SK-N-MC (cell line): ENCODE results near the gene CLK1.
"Not testable (repeated sequence)": the region's sequence is repeated elsewhere in the genome, so short reads cannot be mapped to it uniquely, and the experiment has no call there.

Source experiments
- DNase-seq: peaks from one replicate; pipeline ENCODE4 v3.0.0-alpha.2; 2011; ENCODE audit warnings: low read depth, low spot score
- H3K27ac ChIP-seq: fragments of 200-600 bp; sonication (generic); 2 replicates; pipeline ENCODE4 v1.5.1; 2016; ENCODE audit warnings: mixed run types
- H3K36me3 ChIP-seq: fragments of 200-600 bp; sonication (generic); 2 replicates; pipeline ENCODE4 v1.6.1; 2017; ENCODE audit warnings: antibody characterized with exemption, low read length, mixed read lengths; ENCODE audit not compliant: insufficient read depth
- H3K4me3 ChIP-seq: fragments of 200-600 bp; sonication (generic); 2 replicates; pipeline ENCODE4 v1.5.1; 2016
- H3K9ac ChIP-seq: fragments of 200-600 bp; sonication (generic); 2 replicates; pipeline ENCODE4 v1.8.0; 2017; ENCODE audit warnings: mixed run types, mixed read lengths; ENCODE audit not compliant: insufficient read length
- H3K9me3 ChIP-seq: fragments of 200-600 bp; sonication (generic); 2 replicates; pipeline ENCODE4 v1.6.1; 2017; ENCODE audit warnings: low read depth, mild to moderate bottlenecking, antibody characterized with exemption, low read length, moderate library complexity, mixed read lengths
- EZH2 ChIP-seq: fragments of 200-600 bp; sonication (generic); IDR thresholded peaks from one replicate; pipeline ENCODE4 v1.6.1; 2017; ENCODE audit warnings: antibody characterized with exemption
- FOXP2 ChIP-seq: optimal IDR thresholded peaks from 2 replicates; pipeline ENCODE3; 2011; ENCODE audit warnings: mild to moderate bottlenecking, moderate library complexity; ENCODE audit not compliant: insufficient read depth; ENCODE audit errors: extremely low read length, control extremely low read depth
- POLR2AphosphoS5 ChIP-seq: IDR thresholded peaks from 2 replicates; pipeline ENCODE4 v1.6.1; 2012; ENCODE audit warnings: mild to moderate bottlenecking, low read depth, low read length, borderline replicate concordance

Gene CLK1

DNA sequence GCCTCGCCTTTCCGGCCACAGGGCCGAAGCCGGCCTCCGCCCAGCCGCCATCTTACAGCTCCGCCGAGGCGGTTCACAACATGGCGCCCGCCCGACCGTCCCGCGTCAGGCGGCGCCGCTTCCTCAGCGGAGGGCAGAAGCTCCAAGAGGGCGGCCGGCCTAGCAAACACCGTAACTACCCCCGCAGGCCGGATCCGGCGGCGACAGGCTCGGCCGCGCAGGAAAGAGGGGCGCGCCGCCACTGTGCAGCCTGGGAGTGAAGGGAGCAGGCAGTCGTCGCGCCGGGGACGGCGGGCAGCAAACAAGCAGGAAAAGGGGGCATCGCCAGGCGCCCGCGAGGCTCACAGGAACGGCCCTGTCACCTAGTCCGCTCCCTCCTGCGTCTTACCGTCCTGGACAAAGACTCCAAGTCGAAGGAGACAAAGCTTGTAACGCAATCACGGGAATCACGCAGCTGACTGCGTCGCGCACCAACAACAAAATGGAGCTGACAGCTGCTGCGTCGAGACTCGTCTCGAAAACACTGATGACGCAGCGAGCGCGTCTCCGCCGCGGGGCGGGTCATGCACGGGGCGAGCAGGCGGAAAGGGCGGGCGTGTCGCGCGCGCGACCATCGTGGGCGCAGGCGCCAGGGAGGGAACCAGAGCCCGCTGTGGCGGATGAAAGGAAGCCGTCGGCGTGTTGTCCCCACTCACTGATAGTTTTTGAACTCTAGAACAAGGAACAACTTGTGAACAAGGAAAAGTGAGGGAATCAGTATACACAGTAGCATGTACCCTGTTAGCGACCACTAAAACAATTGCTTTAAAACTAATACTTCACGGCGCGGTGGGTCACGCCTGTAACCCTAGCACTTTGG, at the start of gene CLK1:
Gene CLK1, minus strand, starts transcription at position 483 of the 859 bp plus-strand sequence. CDS start 2,796 bp downstream, outside the sequence.
- DNase-seq, result peak; percentile 45
- Histone ChIP-seq H3K27ac (peak within 1 kb of the TSS; percentile 97), H3K9ac (peak within 1 kb of the TSS; percentile 100), H3K36me3 (peaks cover 26% of the 10 kb centered on the region), H3K9me3 (no peaks in the 10 kb centered on the region), H3K4me3 (peak within 1 kb of the TSS; percentile 100)
- TF ChIP-seq EZH2 (no peak), FOXP2 (peak; percentile 28), POLR2AphosphoS5 (peak; percentile 99)

DNA sequence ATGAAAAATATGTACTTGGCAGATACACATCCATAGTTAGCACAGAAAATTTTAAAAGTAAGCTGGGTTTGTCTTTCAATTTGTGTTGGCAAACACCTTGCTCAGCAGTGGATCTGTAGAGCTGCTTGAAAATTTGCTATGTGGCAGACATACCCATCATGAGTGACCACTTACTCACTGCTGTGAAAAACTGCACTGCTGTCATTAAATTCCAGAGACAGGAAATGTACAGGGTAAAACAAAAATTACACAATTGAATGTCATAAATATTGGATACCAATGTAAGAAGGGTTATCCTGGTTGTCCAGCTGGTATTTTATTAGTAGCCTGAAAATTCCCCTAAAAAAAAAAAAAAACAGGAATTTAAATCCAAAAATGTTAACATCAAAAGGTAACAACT, 49.2 kb upstream of the CLK1 start:
- Histone ChIP-seq H3K9ac (no peak overlapping the region), H3K4me3 (no peak overlapping the region), H3K9me3 (no peaks in the 10 kb centered on the region), H3K36me3 (peaks cover 78% of the 10 kb centered on the region), H3K27ac (no peak overlapping the region)
- no peak for TF ChIP-seq POLR2AphosphoS5
- TF ChIP-seq FOXP2, result no peak
- TF ChIP-seq EZH2, result no peak
- DNase-seq, result no peak

DNA sequence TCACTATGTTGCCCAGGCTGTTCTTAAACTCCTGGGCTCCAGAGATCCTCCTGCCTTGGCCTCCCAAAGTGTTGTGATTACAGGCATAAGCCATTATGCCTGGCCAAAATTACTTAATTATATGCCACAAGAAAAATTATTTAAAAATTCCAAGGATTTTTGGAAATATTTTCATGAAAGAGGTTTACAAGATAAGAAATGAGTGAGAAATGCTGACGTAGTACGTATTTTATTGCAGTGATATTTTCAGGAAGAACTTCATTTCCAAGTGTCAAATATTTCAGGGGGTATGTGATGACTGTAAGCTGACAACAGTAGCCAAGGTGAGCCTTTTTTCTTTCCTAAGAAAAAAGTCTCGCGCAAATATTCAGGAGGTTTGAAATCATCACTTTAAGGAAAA, 45.5 kb upstream of the CLK1 start:
- TF ChIP-seq POLR2AphosphoS5, result no peak
- no peak for TF ChIP-seq EZH2
- TF ChIP-seq FOXP2, result no peak
- Histone ChIP-seq H3K36me3 (peaks cover 66% of the 10 kb centered on the region), H3K27ac (no peak overlapping the region)

DNA sequence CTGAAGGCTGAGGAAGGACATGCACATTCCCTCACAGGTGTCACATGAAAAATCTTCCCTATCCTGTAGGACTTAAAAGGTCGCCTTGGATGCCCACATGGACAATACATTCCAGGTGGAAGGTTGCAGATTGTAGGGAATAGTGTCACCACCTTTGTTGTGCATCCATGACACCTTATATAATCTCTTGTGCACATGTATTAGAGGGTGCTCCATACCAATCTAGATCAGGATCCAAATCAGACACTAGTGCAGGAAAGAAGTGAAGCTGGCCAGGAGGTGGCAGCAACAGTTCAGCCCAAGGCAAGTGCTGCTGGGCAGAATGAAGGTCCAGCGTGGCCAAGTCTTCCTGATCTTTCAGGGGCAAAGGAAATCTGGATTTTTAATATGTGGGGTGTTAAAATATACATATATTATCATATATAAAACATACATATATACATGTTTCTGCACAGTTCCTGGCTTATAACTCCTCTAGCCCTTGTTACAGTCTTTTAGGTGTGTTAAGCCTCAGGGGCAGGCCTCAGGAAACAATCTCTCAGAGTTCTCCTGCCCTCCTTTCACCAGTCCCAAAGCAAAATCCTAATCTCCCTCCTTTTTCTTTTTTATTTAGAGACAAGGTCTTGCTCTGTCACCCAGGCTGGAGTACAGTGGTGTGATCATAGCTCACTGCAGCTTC, 41.3 kb upstream of the CLK1 start:
- Histone ChIP-seq H3K4me3 (no peak overlapping the region), H3K9ac (no peak overlapping the region), H3K36me3 (peaks cover 66% of the 10 kb centered on the region), H3K9me3 (no peaks in the 10 kb centered on the region), H3K27ac (no peak overlapping the region)
- no peak for DNase-seq
- no peak for TF ChIP-seq FOXP2
- no peak for TF ChIP-seq EZH2
- no peak for TF ChIP-seq POLR2AphosphoS5

More for the DNA sequence above, 45.5 kb upstream of the CLK1 start:
- H3K9me3 ChIP-seq, result no peaks in the 10 kb centered on the region
- DNase-seq, result no peak
- no peak overlapping the region for H3K9ac ChIP-seq
- H3K4me3 ChIP-seq, result no peak overlapping the region

DNA sequence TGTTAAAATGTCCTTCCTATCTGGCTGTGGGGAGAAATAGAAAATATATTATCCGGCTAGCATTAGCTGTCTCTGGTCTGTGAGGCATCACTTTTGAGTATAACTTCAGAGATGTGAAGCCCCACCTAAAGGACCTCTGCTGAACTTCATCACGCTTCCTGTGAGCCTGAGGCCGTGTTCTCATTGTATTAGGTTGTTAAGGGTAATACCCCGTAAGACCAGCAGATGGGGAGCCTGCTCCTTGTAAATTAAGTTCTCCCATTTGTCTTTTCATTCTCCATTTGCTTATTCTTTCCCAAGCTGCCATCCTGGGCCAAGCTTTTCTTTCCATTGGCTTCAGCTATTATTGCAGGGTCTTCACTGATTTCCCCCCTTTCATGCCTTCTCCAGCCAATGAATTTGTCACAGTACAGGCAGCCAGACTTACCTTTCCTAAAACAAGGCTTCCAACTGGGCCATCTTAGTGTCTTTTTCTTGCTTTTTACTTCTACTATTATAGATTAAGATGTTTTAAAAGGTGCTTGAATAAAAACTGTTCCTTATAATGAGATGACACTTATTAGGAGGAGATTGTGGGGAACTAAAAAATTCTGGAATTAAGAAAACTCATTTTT, 37.1 kb upstream of the CLK1 start:
- TF ChIP-seq FOXP2 (no peak), POLR2AphosphoS5 (no peak), EZH2 (no peak)
- no peak overlapping the region for H3K4me3 ChIP-seq
- peak; percentile 84 for DNase-seq
- H3K9me3 ChIP-seq, result no peaks in the 10 kb centered on the region
- H3K27ac ChIP-seq, result 0 out of 2 replicates have a peak overlapping the region, but pooled peaks have one; percentile 5
- peaks cover 83% of the 10 kb centered on the region for H3K36me3 ChIP-seq
- no peak overlapping the region for H3K9ac ChIP-seq

DNA sequence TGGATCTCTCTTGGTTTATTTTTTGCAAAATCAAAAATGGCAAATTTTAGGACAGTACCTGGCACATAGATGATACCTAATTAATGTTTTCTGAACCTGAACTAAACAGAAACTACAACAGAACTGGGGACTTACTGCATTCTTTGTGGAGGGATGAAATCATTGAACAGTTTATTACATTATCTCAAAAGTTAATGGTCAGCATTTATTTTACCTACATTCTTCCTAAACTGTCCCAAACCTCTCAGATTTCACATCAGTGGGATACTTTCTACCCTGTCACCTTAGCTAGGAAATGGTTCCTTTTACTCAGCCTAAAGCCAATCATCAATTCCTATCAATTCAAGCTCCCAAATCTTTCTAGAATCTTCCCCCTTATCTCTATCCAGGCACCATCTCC, 35.0 kb upstream of the CLK1 start:
- Histone ChIP-seq H3K4me3 (no peak overlapping the region), H3K36me3 (peaks cover 92% of the 10 kb centered on the region), H3K9ac (no peak overlapping the region), H3K9me3 (no peaks in the 10 kb centered on the region), H3K27ac (no peak overlapping the region)
- TF ChIP-seq POLR2AphosphoS5 (no peak), FOXP2 (no peak), EZH2 (no peak)
- DNase-seq, result no peak

DNA sequence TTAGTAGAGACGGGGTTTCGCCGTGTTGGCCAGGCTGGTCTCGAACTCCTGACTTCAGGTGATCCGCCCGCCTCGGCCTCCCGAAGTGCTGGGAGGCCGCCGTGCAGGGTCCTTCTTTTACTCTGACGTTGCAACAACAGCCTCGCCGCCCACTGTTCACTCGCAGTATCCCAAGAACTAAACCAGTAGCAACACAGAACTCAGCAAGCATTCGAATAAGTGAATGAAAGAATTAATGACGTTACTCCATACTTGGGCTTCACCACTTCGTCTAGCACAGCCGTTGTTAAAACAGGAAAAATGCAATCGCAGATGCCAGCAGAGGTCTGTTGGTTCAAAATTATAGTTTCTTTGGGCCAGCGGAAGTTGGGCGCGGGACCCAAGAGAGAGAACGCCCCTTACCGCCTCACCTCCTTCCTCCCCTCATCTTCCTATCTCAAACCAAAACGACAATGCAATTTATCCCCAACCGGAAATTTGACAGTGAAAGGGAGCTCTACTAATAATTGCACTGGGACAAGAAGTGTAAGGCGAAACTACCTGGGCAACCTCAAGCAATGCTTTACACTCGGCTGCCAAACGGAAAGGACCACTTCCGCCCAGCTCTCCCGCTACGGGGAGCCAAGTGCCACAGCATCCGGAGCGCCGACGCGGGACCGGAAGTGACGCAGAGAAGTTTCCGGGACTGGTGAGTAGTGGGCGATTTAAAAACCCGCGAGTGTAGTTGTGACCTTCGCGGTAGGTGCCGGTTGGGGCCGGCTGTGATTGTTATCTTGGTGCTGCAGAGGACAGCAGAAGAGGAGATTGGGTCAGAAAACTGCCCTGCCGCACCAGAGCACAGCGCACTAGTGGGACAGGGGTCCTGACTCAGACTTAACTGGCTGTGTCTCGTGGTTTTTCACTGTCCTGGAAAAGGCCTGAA, 24.5 kb upstream of the CLK1 start, which contains the start of the genes NIF3L1 and PPIL3:
Gene NIF3L1, plus strand, starts transcription at position 668 of the 922 bp plus-strand sequence. CDS start 2,573 bp downstream, outside the sequence.
Gene PPIL3, minus strand, starts transcription at position 374 of the 922 bp plus-strand sequence. CDS start 1,462 bp downstream, outside the sequence.
- TF ChIP-seq FOXP2 (peak; percentile 83), POLR2AphosphoS5 (peak; percentile 62; the same call in 1 of the 2 replicates), EZH2 (no peak)
- peaks cover 20% of the 10 kb centered on the region for H3K36me3 ChIP-seq
- H3K4me3 ChIP-seq, result peak within 1 kb of the TSS; percentile 100
- peak within 1 kb of the TSS; percentile 97 for H3K27ac ChIP-seq
- peak within 1 kb of the TSS; percentile 100 for H3K9ac ChIP-seq
- DNase-seq, result peak; percentile 97
- no peaks in the 10 kb centered on the region for H3K9me3 ChIP-seq

DNA sequence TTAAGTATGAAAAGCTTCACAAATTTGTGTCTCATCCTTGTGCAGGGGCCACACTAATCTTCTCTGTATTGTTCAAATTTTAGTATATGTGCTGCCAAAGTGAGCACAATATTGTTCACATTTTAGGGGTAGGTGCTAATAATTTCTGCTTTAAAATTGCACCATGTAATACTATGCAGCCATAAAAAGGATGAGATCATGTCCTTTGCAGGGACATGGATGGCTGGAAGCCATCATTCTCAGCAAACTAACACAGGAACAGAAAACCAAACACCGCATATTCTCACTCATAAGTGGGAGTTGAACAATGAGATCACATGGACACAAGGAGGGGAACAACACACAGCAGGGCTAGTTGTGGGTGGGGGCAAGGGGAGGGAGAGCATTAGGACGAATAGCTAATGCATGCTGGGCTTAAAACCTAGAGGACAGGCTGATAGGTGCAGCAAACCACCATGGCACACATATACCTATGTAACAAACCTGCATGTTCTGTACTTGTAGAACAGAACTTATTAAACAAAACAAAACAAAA, 17.3 kb upstream of the CLK1 start:
- not testable (repeated sequence) for H3K4me3 ChIP-seq, DNase-seq, H3K27ac ChIP-seq, H3K9ac ChIP-seq, H3K9me3 ChIP-seq
- H3K36me3 ChIP-seq, result peaks cover 54% of the 10 kb centered on the region
